ENCODE results near the gene SLC2A5.
"Not testable (repeated sequence)": the region's sequence is repeated elsewhere in the genome, so short reads cannot be mapped to it uniquely, and the experiment has no call there.

The SLC2A5 gene

GRCh38 chr1:9069326-9070100 is at the start of gene SLC2A5:
SLC2A5 (minus strand) TSS chr1:9069635; CDS start chr1:9069536, 99 bp downstream.
- DNase-seq = peak; percentile 78

GRCh38 chr1:9118186-9118585 is 48.8 kb upstream of the SLC2A5 start:
- DNase-seq = no peak

GRCh38 chr1:9115351-9116205 is 46.1 kb upstream of the SLC2A5 start:
- DNase-seq = peak; percentile 23

- DNase-seq = no peak
Observed at GRCh38 chr1:9112961-9113880, 43.8 kb upstream of the SLC2A5 start.

- no peak for DNase-seq
Observed at GRCh38 chr1:9111957-9112356, 42.5 kb upstream of the SLC2A5 start.

GRCh38 chr1:9111357-9111691 is 41.9 kb upstream of the SLC2A5 start:
- no peak for DNase-seq

- peak; percentile 59 for DNase-seq
Observed at GRCh38 chr1:9110669-9111356, 41.4 kb upstream of the SLC2A5 start.

GRCh38 chr1:9108056-9108665 is 38.7 kb upstream of the SLC2A5 start:
- DNase-seq = no peak

- no peak for DNase-seq
Observed at GRCh38 chr1:9107136-9107535, 37.7 kb upstream of the SLC2A5 start.

- DNase-seq = no peak
Observed at GRCh38 chr1:9106286-9106685, 36.9 kb upstream of the SLC2A5 start.

- no peak for DNase-seq
Observed at GRCh38 chr1:9105336-9105867, 36.0 kb upstream of the SLC2A5 start.

GRCh38 chr1:9101510-9102146 is 32.2 kb upstream of the SLC2A5 start:
- DNase-seq = peak; percentile 51

GRCh38 chr1:9100471-9101043 is 31.1 kb upstream of the SLC2A5 start:
- no peak for DNase-seq

GRCh38 chr1:9099555-9099954 is 30.1 kb upstream of the SLC2A5 start:
- no peak for DNase-seq

- no peak for DNase-seq
Observed at GRCh38 chr1:9097947-9098705, 28.7 kb upstream of the SLC2A5 start.

- no peak for DNase-seq
Observed at GRCh38 chr1:9095818-9096217, 26.4 kb upstream of the SLC2A5 start.

- DNase-seq = not testable (repeated sequence)
Observed at GRCh38 chr1:9093996-9094595, 24.7 kb upstream of the SLC2A5 start.

- DNase-seq = no peak
Observed at GRCh38 chr1:9093581-9093980, 24.1 kb upstream of the SLC2A5 start.

GRCh38 chr1:9093091-9093490 is 23.7 kb upstream of the SLC2A5 start:
- DNase-seq = no peak

GRCh38 chr1:9088807-9089206 is 19.4 kb upstream of the SLC2A5 start:
- no peak for DNase-seq

Measured in NCI-H2171 treated with DMSO at 0.1 percent for 48 hours (cell line).